ENCODE data around the gene METTL2B. TPM values are rescaled to one million over a fixed set of nuclear protein-coding genes. Genes with fewer than 3 reads are reported as not detected.
A peak's percentile ranks its signal among the peaks of the same experiment; 100 is the strongest.

Gene METTL2B
- total and polyA plus RNA-seq, 12 donors = 10.0 to 24.2 (median 19.4) TPM

GRCh38 chr7:128447941-128448564, 28.5 kb upstream of the METTL2B start:
- 72 to 98% methylated on average over 3 to 4 of the region's 4 CpGs for WGBS, 2 donors
- Histone ChIP-seq H3K9me3 (no peaks in the 10 kb centered on the region), H3K27ac (no peak overlapping the region), H3K27me3 (no peaks in the 10 kb centered on the region), H3K4me1 (peaks cover 0 to 16% (median 0%) of the 10 kb centered on the region in 9 donors), H3K4me3 (no peak overlapping the region), H3K36me3 (no peaks in the 10 kb centered on the region)
- ATAC-seq (no peak), DNase-seq (no peak)
- TF ChIP-seq CTCF (IDR thresholded peaks at IDR 0.05) = no peak
- intact Hi-C loops (cut with DNase I) = no loop called here

GRCh38 chr7:128448751-128449302, 27.7 kb upstream of the METTL2B start:
- ATAC-seq (peak in 1 of 8 donors; percentile 35), DNase-seq (no peak)
- H3K27ac ChIP-seq = no peak overlapping the region
- H3K9me3 ChIP-seq = no peaks in the 10 kb centered on the region
- TF ChIP-seq CTCF (IDR thresholded peaks at IDR 0.05) = no peak
- WGBS, 2 donors = 82 to 92% methylated on average over 6 of the region's 6 CpGs
- no peak overlapping the region for H3K4me3 ChIP-seq
- H3K27me3 ChIP-seq = no peaks in the 10 kb centered on the region
- H3K4me1 ChIP-seq = peaks cover 0 to 16% (median 7%) of the 10 kb centered on the region in 9 donors
- H3K36me3 ChIP-seq = no peaks in the 10 kb centered on the region
- intact Hi-C loops (cut with DNase I) = no loop called here

GRCh38 chr7:128450409-128450808, 26.1 kb upstream of the METTL2B start:
- intact Hi-C loops (cut with DNase I) = no loop called here
- TF ChIP-seq CTCF (IDR thresholded peaks at IDR 0.05) = no peak
- 54% methylated on average over 4 of the region's 4 CpGs for WGBS, 2 donors
- Histone ChIP-seq H3K4me3 (no peak overlapping the region), H3K4me1 (peaks cover 9 to 32% (median 23%) of the 10 kb centered on the region in 9 donors), H3K9me3 (no peaks in the 10 kb centered on the region), H3K36me3 (no peaks in the 10 kb centered on the region), H3K27me3 (no peaks in the 10 kb centered on the region), H3K27ac (peak overlapping the region in 9 of 10 donors; percentile 9 to 53 (median 41))
- no peak for DNase-seq
- ATAC-seq = peak in 2 of 8 donors; percentile 23 to 38

GRCh38 chr7:128450913-128451312, 25.6 kb upstream of the METTL2B start:
- Histone ChIP-seq H3K36me3 (no peaks in the 10 kb centered on the region), H3K4me3 (no peak overlapping the region), H3K27me3 (no peaks in the 10 kb centered on the region), H3K4me1 (peaks cover 9 to 34% (median 23%) of the 10 kb centered on the region in 9 donors), H3K9me3 (no peaks in the 10 kb centered on the region), H3K27ac (peak overlapping the region in 9 of 10 donors; percentile 9 to 98 (median 41))
- ATAC-seq = no peak
- TF ChIP-seq CTCF (IDR thresholded peaks at IDR 0.05) = no peak
- intact Hi-C loops (cut with DNase I) = no loop called here
- no peak for DNase-seq
- WGBS, 2 donors = 94 to 97% methylated on average over 5 of the region's 5 CpGs

All from heart right ventricle (tissue), 16 donors.